Epidermal melanocyte (primary cell): ENCODE data around the gene RIMBP2.

Source experiments
- DNase-seq: peaks from one replicate; pipeline ENCODE4 v3.0.0; 2011; ENCODE audit warnings: low spot score; ENCODE audit not compliant: insufficient read length

Gene RIMBP2

DNA sequence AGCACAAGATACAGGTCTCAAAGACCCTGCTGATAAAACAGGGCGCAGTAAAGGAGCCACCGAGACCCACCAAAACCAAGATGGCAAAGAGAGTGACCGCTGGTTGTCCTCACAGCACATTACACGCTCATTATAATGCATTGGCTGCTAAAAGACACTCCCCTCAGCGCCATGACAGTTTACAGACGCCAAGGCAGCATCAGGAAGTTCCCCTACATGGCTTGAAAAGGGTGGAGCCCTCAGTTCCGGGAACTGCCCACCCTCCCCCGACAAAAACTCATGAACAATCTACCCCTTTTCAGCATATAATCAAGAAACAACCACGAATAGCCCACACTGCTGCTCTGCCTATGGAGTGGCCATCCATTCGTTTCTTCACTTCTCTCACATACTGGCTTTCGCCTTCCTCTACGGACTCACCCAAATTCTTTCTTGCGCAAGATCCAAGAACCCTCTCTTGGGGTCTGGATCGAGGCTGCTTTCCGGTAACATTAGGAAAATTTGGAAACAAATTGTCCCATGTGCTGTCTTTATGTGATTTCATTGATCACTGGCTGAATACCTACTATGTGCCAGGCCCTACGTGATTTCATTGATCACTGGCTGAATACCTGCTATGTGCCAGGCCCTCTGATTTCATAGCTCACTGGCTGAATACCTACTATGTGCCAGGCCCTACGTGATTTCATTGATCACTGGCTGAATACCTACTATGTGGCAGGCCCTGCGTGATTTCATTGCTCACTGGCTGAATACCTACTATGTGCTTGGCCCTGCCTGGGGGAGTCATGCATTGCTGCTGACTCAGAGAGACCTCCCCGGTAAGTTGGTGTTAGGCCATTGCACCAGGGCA, 252.1 kb downstream of the RIMBP2 start:
- DNase-seq = no peak

DNA sequence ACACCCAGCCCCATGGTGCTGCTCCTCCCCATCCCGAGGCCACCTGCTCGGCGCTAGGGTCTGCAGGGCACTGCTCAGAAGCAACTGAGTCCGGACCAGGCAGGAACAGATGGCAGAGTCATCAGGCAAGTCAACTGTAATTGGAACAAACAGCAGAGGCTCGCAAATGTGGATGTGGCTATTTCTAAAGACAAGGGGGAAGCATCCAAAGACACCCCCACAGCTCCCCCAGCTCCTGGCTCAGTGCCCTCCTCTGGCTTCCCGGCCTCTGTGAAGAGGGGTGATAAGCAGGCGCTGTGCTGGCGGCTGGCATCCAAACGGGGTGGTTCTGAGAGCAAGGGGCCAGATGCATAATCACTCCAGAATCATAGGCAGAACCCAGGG, 252.8 kb downstream of the RIMBP2 start:
- DNase-seq = no peak

GRCh38 chr12:130462558-130463274, 253.4 kb downstream of the RIMBP2 start:
- DNase-seq = no peak

DNA sequence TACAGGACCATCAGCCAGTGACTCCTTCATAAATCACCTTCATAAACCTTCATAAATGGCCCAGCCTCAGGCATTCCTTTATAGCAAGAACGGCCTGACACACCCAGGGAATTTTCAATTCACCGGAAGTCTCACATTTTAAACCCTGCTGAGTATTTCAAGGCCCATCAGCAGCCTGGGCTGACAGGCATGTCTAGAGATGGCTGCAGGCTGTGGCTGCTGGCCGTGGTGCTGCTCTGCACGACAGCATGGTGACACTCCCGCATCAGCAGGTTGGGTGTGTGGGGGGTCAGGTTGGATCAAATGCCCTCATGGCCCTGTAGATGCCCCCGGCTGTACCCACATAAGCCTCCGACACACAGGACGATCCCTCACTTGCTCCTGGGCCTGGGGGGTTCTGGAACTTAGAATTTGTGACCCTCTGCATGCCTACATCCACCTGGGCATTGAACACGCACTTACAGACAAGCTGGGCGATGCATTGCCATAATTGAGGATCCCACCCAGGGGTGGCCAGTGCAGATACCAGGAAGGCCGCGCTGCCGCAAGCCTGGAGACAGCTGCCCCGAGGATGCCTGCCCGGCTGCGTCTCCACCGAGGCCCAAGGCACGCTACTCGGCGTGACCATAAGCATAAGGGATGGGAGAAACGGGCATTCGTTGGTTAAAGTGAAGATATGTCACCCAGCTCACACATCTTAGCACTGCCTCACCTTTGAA, 254.1 kb downstream of the RIMBP2 start:
- no peak for DNase-seq

- DNase-seq = no peak
These were observed 254.7 kb downstream of the RIMBP2 start for GRCh38 chr12:130461447-130461815.

GRCh38 chr12:130460611-130461446, 255.3 kb downstream of the RIMBP2 start:
- DNase-seq = no peak

GRCh38 chr12:130459916-130460315, 256.2 kb downstream of the RIMBP2 start:
- DNase-seq = no peak

DNA sequence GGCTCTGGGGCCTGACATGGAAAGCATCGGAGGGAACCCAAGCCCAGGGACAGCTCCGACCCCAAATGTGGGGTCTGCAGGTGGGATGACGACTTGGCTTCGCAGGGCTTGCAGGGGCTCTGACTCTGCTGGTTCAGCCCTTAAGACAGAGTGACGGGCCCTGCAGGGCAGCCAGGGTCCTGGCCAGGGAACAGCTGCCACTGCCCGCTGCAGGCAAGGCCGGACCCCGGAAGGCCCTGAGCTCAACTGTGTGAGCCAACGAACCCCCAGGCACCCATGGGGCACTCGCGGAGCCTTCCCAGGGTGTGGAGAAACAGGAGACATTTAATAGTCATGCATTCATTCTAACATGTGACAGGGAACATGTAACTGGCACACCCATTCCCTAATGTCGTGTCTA, 257.8 kb downstream of the RIMBP2 start:
- DNase-seq = no peak

- DNase-seq = no peak
These were observed 258.9 kb downstream of the RIMBP2 start for GRCh38 chr12:130457215-130457614.

DNA sequence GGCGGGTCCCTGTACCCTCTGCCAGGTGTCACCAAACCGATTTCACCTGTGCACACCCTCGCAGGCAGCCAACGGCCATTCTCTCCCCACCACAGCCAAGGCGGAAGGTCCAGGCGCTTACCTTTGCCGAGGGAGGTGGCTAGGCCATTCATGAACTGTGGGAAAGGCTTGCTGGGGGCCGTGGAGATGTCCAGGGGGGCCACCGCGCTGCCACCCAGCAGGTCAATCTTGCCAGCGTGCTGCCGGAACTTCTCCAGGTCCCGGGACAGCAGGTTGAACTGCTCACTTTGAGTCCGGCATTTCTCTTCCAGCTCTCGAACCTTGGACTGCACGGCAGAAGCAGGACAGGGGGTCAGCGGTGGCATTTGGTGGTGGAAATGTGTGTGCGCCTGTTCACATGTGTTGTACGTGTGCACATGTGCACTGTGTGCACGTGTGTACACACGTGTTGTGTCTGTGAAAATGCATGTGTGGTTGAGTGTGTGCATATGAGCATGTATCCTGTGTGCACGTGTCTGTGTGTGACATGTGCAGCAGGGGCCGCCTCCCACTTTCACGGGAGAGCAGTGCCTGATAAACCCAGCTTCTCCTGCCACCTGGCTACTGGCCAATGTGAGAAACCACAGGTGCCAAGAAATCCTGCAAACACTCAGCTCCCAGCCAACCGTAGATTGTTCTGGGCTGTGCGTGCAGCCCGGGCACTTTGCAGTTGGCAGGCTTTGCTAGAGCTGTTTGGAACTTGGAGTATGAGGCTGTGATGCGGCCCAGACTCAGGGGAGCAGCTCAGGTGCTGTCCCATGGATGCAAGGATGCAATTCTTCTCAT, 259.5 kb downstream of the RIMBP2 start:
- DNase-seq = no peak

DNA sequence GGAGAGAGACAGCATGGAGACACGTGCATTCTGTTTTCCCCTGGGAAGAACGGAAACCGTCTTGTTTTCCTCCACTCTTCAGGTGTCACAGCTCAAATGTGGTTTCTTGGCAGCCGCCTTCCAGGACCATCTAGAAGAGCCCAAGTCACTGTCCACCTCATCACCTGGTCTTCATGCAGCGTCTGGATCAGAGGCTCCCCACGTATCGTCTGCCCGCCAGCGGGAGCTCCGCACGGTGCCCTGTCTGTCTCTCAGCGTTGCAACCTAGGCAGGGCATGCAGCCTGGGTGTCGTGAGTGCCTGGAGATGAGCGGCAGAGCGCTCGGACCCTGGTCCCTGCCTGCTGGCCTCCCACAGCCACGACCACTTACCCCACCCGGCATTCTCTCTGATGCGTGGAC, 260.9 kb downstream of the RIMBP2 start:
- DNase-seq = no peak

- no peak for DNase-seq
These were observed 261.8 kb downstream of the RIMBP2 start for GRCh38 chr12:130454296-130454695.

- DNase-seq = no peak
These were observed 263.6 kb downstream of the RIMBP2 start for GRCh38 chr12:130452546-130452945.

- DNase-seq = no peak
These were observed 264.8 kb downstream of the RIMBP2 start for GRCh38 chr12:130451001-130451930.

GRCh38 chr12:130449291-130449690, 266.8 kb downstream of the RIMBP2 start:
- no peak for DNase-seq

GRCh38 chr12:130448044-130448821, 267.9 kb downstream of the RIMBP2 start:
- no peak for DNase-seq

- no peak for DNase-seq
These were observed 268.5 kb downstream of the RIMBP2 start for GRCh38 chr12:130447655-130447965.

DNA sequence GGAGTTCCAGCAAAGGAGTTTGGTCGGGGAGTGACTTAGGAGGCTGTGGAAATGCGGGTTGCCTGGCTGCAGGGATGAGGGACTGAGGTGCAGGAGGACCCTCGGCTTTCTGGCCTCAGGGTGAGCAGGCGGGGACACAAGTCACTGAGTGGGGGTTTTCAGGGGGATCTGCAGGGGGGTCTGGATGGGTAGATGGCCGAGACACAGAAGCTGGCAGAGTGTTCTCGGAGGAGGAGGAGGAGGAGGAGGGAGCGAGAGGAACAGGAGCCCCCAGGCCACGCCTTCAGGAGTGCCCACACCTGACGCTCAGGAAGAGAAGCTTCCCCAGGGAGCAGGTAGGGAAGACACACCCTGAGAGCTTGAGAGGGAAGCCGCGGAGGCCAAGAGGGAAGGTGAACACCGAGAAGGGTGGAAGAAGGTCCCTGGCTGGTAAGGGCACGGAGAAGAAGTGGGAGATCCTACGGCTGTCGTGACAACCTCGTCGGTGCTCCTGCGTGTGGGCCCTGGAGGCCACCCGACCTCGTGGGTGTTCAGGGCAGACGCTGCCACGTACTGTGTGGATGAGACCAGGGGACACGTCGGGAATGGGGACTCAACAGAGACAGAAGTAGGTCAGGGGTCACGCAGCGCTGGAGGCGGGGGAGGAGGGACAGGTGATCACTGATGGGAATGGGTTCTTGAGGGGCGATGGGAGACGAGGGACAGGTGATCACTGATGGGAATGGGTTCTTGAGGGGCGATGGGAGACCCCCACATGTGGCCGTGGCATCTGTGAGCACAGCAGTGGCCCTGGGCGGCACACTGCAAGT, 269.0 kb downstream of the RIMBP2 start:
- DNase-seq = no peak
